ENCODE data around the gene CCDC90B. TPM values are rescaled to one million over a fixed set of nuclear protein-coding genes. Genes with fewer than 3 reads are reported as not detected.

The CCDC90B gene
- total RNA-seq, 1 experiment from 2014 or later: 48.9 TPM

GRCh38 chr11:83294208-83294607 is 8.0 kb upstream of the CCDC90B start:
- H3K4me3 Mint-ChIP-seq: no peak overlapping the region
- POLR2A ChIA-PET: no interaction called here
- no peak overlapping the region for H3K27ac Mint-ChIP-seq
- no peak; the same call in 1 of the 2 replicates for ATAC-seq
- DNase-seq (ENCODE audit: low spot score): no peak
- H3K36me3 Mint-ChIP-seq: no peaks in the 10 kb centered on the region
- H3K4me1 Mint-ChIP-seq: peaks cover 18% of the 10 kb centered on the region
- CTCF ChIA-PET: interaction anchor here (0.7 to 2.3 kb wide), 3 partner anchors 13 to 387 kb away, joined by 3 to 26 read pairs (median 6); no protein-coding TSS in a partner anchor
- no peaks in the 10 kb centered on the region; the same call in 1 of the 2 replicates for H3K27me3 Mint-ChIP-seq (ENCODE audit: low read depth)
- no peak for TF ChIP-seq E2F4 (CRISPR knock-in tag; IDR thresholded peaks at IDR 0.05; ENCODE audit: borderline replicate concordance, low read depth)
- no peak for TF ChIP-seq GABPB1 (CRISPR knock-in tag; IDR thresholded peaks at IDR 0.05)
- no peak for TF ChIP-seq STAT6 (CRISPR knock-in tag; conservative IDR thresholded peaks at IDR 0.05; ENCODE audit: low read depth)
- TF ChIP-seq IRF1 (CRISPR knock-in tag; IDR thresholded peaks at IDR 0.05): no peak
- TF ChIP-seq NFATC4 (CRISPR knock-in tag; IDR thresholded peaks at IDR 0.05): no peak
- no peak for TF ChIP-seq NR2C2 (CRISPR knock-in tag; IDR thresholded peaks at IDR 0.05)
- TF ChIP-seq ZSCAN18 (CRISPR knock-in tag; IDR thresholded peaks at IDR 0.05): no peak
- TF ChIP-seq SP1 (CRISPR knock-in tag; conservative IDR thresholded peaks at IDR 0.05): no peak
- no peak for TF ChIP-seq ZNF671 (CRISPR knock-in tag; IDR thresholded peaks at IDR 0.05)
- no peak for TF ChIP-seq SOX15 (CRISPR knock-in tag; IDR thresholded peaks at IDR 0.05)
- no peak for TF ChIP-seq EMX1 (CRISPR knock-in tag; IDR thresholded peaks at IDR 0.05)
- no peaks in the 10 kb centered on the region for H3K9me3 Mint-ChIP-seq

- Mint-ChIP-seq H3K4me3 (no peak overlapping the region), H3K27ac (no peak overlapping the region), H3K27me3 (ENCODE audit: low read depth) (no peaks in the 10 kb centered on the region; the same call in 1 of the 2 replicates), H3K4me1 (peaks cover 18% of the 10 kb centered on the region), H3K9me3 (no peaks in the 10 kb centered on the region), H3K36me3 (no peaks in the 10 kb centered on the region)
- POLR2A ChIA-PET: no interaction called here
- CTCF ChIA-PET: interaction anchor here (0.7 to 2.3 kb wide), 50 partner anchors 9 to 543 kb away, joined by 3 to 27 read pairs (median 4); partner anchors contain the start of gene PCF11
- ATAC-seq: no peak
- DNase-seq (ENCODE audit: low spot score): no peak
- TF ChIP-seq PRDM15 (CRISPR knock-in tag; IDR thresholded peaks at IDR 0.05) (no peak), TP53 (CRISPR knock-in tag; IDR thresholded peaks at IDR 0.05) (no peak), ZNF263 (CRISPR knock-in tag; IDR thresholded peaks at IDR 0.05; ENCODE audit: low read depth) (no peak), IRF1 (CRISPR knock-in tag; IDR thresholded peaks at IDR 0.05) (no peak), ZNF121 (CRISPR knock-in tag; IDR thresholded peaks at IDR 0.05) (no peak), ZMAT4 (CRISPR knock-in tag; IDR thresholded peaks at IDR 0.05) (no peak), GTF2I (CRISPR knock-in tag; conservative IDR thresholded peaks at IDR 0.05) (no peak), NR2C2 (CRISPR knock-in tag; IDR thresholded peaks at IDR 0.05) (no peak), ZBTB43 (CRISPR knock-in tag; IDR thresholded peaks at IDR 0.05) (no peak), SMAD3 (CRISPR knock-in tag; IDR thresholded peaks at IDR 0.05; ENCODE audit: borderline replicate concordance) (no peak), CREM (CRISPR knock-in tag; IDR thresholded peaks at IDR 0.05) (no peak), NR3C1 (CRISPR knock-in tag; conservative IDR thresholded peaks at IDR 0.05; ENCODE audit: low read depth) (no peak), ETV6 (CRISPR knock-in tag; IDR thresholded peaks at IDR 0.05) (no peak), ATF1 (CRISPR knock-in tag; IDR thresholded peaks at IDR 0.05) (no peak), ZNF671 (CRISPR knock-in tag; IDR thresholded peaks at IDR 0.05) (no peak), ELF4 (CRISPR knock-in tag; IDR thresholded peaks at IDR 0.05; ENCODE audit: low read depth) (no peak), SMAD4 (CRISPR knock-in tag; IDR thresholded peaks at IDR 0.05) (no peak)
These were observed 7.2 kb upstream of the CCDC90B start for GRCh38 chr11:83293457-83293774.

Data from WTC11 (cell line).